Measurements from ENCODE around the gene VMP1.
"Not testable (repeated sequence)": the region's sequence is repeated elsewhere in the genome, so short reads cannot be mapped to it uniquely, and the experiment has no call there.

DNA sequence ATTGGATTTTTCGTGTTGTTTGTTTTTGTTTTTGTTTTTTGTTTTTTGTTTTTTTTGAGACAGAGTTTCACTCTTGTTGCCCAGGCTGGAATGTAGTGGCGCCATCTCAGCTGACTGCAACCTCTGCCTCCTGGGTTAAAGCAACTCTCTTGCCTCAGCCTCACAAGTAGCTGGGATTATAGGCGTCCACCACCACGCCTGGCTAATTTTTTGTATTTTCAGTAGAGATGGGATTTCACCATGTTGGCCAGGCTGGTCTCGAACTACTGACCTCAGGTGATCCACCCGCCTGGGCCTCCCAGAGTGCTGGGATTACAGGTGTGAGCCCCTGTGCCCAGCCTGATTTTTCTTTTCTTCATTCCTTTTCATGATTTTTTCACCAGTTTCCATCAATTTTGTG, 73.1 kb downstream of the VMP1 start:
- not testable (repeated sequence) for TF ChIP-seq POLR2A, EP300, POLR2AphosphoS5 (IDR thresholded peaks at IDR 0.05)
- TF ChIP-seq, protein P1, sequence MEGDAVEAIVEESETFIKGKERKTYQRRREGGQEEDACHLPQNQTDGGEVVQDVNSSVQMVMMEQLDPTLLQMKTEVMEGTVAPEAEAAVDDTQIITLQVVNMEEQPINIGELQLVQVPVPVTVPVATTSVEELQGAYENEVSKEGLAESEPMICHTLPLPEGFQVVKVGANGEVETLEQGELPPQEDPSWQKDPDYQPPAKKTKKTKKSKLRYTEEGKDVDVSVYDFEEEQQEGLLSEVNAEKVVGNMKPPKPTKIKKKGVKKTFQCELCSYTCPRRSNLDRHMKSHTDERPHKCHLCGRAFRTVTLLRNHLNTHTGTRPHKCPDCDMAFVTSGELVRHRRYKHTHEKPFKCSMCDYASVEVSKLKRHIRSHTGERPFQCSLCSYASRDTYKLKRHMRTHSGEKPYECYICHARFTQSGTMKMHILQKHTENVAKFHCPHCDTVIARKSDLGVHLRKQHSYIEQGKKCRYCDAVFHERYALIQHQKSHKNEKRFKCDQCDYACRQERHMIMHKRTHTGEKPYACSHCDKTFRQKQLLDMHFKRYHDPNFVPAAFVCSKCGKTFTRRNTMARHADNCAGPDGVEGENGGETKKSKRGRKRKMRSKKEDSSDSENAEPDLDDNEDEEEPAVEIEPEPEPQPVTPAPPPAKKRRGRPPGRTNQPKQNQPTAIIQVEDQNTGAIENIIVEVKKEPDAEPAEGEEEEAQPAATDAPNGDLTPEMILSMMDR (IDR thresholded peaks at IDR 0.05) = not testable (repeated sequence)

Measured in suprapubic skin (tissue), 4 donors.